DMS153 (cell line): ENCODE measurements around the gene RNF115.
"Not testable (repeated sequence)": the region's sequence is repeated elsewhere in the genome, so short reads cannot be mapped to it uniquely, and the experiment has no call there.

Experiments
- DNase-seq: peaks from one replicate; lab custom pipeline; 2025; lab: John Stamatoyannopoulos, UW

The RNF115 gene

GRCh38 chr1:145823565-145824498 lies at the start of gene RNF115, which contains the start of gene POLR3C:
Gene RNF115 (minus strand): TSS chr1:145824095. CDS start chr1:145823873, 222 bp downstream.
Gene POLR3C (plus strand): TSS chr1:145824200. CDS start chr1:145825777, 1,577 bp downstream.
- DNase-seq: peak; percentile 88

- no peak for DNase-seq
Measured at GRCh38 chr1:145871994-145872924, 48.4 kb upstream of the RNF115 start.

GRCh38 chr1:145868232-145868631 lies 44.3 kb upstream of the RNF115 start:
- no peak for DNase-seq

DNA sequence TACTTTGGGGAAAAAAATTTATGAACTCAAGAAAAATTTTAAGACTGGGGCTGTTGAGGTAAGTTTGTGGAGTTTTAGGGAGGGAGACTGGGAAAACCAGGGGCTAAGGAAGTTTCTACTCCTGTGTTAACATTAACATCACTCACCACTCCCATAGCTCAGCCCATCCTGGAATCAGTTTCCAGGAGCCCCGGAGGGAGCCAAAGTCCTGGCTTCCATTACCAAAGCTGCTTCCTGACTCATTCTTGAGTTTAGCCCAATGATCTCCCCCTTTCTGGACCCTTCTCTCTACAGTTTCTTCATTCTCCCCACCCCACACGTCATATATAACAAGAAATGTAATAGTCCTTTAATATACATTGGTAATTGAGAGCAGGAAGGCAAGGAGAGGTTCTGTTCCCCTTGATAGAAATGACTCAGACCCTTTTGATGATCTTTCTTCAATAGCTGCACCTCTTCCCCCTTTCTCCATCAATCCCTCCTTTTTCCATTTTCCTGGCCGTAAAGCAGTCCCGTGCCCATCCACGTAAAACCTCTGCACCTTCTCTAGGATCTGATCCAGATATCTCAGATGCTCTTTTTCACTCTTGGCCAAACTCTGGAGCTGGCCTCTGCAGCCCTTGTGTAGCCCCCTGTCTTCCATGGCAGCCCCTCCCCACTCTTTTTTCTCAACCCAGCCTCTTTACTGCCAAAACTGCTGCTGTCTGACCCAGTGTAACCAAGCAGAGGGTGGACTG lies 39.6 kb upstream of the RNF115 start:
- no peak for DNase-seq

GRCh38 chr1:145859491-145860023 lies 35.7 kb upstream of the RNF115 start:
- DNase-seq: peak; percentile 77

- DNase-seq: peak; percentile 88
Measured at GRCh38 chr1:145858901-145859490, 35.1 kb upstream of the RNF115 start, which contains the start of gene PIAS3. Gene PIAS3 (minus strand): TSS chr1:145859081. CDS start chr1:145858990, 91 bp downstream.

DNA sequence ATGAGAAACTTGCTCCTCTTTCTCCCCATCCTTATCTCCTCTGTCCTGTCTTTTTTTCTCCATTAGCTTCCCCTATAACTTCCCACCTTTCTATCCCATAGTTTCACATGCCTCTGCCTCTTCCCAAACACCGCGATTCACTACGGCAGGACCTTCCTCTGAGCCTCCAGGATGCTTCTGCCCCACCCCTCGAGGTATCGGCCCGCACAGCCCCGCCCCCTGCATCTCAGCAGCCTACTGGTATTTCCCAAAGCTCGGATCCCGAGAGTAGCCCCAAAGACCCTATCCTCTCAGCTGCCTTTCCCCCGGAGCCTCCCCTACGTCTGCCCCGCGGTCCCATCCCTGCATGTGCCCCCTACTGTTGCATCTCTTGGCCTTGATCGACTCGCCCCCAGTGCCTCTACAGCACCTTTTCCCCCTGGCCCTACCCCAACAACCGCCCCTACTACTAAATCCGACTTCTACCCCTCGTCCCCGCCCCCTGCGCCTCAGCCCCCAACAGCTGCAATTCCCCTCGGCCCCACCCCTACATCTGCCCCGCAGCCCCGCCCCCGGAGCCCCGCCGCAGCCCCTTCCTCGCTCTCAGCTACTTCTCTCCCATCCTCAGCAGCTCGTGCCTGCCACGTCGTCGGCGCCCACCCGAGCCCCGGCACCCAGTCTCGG lies 34.5 kb upstream of the RNF115 start:
- DNase-seq: no peak

GRCh38 chr1:145857170-145857569 lies 33.3 kb upstream of the RNF115 start:
- no peak for DNase-seq

DNA sequence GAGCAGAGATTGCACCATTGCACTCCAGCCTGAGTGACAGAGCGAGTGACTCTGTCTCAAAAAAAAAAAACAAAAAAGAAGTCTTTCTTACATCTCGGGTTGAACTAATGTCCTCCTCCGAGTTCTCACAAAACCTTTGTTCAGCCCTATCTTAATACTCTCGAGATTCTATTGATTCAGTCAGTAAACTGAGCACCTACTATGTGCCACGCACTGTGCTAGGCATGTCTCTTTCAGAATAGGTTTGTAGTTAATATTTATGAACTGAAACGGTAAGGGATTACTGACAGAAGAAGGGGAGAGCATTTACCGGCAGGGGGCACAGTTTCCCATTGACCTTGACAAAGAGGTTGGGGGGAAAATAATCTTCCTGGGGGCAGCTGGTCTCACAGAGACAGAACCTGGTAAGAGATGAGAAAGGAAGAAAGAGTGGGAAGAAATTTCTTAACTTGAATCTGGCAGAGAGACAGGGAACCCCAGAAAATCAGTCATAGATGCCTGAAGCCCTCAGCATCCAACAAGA lies 31.6 kb upstream of the RNF115 start:
- no peak for DNase-seq

DNA sequence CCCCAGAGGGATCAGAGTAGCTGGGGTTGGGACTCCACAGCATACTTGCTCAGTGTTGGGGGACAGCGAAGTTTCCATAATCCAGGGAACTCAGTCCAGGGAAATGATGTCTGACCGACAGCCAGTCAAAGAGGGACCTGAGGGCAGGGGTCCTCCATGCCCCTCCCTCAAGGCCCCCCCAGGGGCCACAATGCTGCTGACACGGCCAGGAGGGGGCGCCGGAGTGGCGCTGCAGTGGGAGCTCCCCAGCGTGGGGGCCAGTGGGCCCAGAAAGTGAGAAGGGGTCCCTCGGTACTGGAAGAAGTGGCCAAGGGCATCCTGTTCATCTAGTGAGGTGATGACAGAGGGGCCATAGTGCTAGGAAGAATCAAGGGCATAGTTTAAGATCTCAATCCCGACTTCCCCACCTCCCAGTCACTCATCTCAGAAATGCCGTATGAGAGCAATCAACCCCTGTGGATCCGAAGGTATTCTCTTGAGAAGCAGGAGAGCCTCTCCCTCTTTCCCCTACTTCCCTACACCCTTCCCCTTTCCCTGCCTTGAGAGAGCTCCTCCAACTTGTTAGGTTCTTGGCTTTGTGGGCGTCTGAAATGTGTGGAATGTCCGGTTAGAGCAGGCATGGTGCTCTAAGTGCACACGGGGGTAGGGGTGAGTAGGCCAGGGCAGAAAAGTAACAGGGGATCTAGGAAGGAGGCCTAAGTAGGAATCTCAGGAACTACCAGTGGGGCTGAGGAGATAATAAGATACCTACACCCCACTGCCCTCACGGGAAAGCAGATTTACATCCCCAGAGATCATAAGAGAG lies 25.7 kb upstream of the RNF115 start:
- DNase-seq: no peak

DNA sequence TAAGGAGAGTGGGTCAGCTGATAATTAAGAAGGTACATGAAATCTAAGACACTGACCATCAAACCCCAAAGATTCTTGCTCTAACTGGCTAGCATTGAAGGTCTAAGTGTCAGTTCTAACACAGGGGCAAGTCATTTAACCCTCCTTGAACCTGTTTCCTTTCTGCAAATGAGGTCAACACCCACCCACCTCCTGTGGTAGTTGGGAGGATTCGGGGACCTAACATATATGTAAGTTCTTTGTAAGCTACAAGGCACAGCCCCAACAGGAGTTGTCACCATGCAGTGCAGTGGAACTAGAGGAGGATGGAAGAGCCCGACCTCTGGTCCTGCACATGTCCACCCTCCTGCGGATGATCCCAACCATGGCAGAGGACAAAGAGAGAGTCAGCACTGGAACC lies 23.9 kb upstream of the RNF115 start:
- no peak for DNase-seq

DNA sequence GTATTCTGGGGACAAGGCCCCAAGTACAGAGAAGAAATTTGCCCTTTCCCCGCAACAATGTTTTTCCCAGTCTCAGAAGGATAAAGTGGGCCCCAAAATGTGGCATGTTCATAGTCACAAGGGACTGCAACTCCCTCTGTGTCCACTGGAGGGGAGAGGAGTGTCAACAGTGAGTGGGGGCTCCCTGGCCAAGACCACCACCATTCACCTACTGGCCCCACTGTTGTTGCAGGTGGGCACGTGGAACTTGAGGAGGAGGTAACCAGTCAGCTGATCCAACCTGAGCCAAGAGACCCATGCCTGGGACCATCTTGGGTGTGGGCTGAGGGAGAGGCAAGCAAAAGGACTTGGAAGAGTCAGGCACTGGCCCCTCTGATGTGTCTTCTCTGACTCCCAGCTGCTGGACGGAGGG lies 22.3 kb upstream of the RNF115 start:
- no peak for DNase-seq

DNA sequence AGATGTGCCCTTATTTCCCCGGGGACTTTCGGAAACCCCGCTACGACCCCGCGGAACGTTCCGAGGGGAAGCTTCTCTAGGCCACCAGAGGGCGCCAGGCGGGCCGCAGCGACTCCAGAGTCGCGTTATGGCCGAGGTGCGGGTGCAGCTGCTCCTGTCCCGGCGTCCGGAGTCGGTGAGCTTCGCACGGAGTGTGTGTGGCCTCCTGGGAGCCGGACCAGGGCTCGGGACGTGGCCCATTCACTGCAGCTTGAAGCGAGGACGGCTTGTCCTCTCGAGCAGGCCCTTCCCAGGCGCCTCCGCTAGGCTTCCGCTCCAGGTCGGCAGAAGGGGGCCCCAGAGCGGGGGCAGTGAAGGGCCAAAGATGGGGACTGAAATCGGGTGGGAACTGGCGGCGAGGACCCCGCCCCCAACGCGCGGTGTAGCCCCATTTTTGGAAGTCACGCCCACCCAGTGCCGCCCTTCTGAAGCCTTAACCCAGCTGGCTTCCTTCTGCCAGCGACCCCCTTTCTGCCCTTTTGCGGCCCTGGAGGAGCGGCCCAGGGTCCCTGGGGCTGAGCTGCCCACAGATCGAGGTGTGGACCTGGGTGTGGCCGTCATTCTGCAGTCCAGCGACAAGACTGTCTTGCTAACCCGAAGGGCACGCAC lies 21.7 kb upstream of the RNF115 start, which contains the start of gene NUDT17:
NUDT17 (plus strand) TSS at position 117 of the 648 bp plus-strand sequence; CDS start at position 128, 11 bp downstream.
- DNase-seq: peak; percentile 59

GRCh38 chr1:145845144-145845513 lies 21.2 kb upstream of the RNF115 start:
- no peak for DNase-seq

- peak; percentile 16 for DNase-seq
Measured at GRCh38 chr1:145843031-145843430, 19.1 kb upstream of the RNF115 start.

DNA sequence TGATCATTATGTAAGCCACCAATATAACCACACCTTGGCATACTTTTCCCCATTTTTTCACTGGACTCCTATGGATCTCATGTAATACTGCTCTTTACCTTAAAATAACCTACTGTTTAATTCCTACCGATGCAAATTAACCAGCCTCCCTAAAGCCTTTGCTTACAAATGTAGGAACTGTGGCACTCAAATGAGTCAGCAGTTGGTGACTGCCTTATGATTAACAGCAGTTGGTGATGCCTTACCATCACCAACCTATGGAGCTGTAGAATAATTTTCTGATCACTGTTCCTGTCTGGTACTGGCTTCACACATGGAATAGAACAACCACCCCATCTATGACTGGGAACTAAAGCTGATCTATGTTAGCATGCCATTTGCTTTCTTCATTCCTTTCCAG lies 13.8 kb upstream of the RNF115 start:
- no peak for DNase-seq

- not testable (repeated sequence) for DNase-seq
Measured at GRCh38 chr1:145830810-145831209, 6.9 kb upstream of the RNF115 start.

DNA sequence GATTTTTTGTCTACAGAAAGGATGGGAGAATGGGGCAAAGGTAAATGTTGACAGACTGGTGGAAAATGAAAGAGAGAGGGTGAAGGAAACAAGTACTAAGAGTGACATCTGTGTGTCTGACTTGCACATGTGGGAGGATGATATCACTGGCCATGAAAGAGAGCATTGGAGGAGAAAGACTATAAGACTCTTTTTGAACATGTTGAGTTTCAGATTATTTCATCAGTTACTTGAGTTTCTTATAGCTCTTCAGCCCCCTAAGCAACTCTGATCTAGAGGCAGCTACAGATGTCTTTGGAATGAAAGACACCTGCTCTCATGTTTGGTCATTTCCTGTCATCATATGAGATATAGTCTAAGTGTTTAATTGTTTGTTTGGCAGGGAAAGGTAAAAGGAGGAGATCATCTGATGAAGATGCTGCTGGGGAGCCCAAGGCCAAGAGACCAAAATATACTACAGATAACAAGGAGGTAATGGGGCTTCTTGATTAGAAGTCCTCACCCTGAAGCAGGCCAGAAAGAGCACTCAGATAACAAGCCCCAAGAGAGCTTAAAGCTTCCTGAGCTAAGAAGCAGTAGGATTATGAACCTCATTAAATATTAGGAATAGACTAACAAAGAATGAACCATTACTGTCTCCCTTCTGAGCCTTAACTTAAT lies 4.6 kb upstream of the RNF115 start:
- no peak for DNase-seq
